Activated CD4-positive, alpha-beta T cell treated with anti-CD3 and anti-CD28 coated beads, Interleukin-2, amount 50 U/mL, for 24 hours (primary cell): ENCODE data around the gene FANCG.

Experiments used
- DNase-seq, 2 donors: peaks; one replicate each; pipeline ENCODE4 v3.0.0-alpha.2; 2020; ENCODE audit warnings: low read depth in 1 of 2, low spot score in 1 of 2

Gene FANCG

DNA sequence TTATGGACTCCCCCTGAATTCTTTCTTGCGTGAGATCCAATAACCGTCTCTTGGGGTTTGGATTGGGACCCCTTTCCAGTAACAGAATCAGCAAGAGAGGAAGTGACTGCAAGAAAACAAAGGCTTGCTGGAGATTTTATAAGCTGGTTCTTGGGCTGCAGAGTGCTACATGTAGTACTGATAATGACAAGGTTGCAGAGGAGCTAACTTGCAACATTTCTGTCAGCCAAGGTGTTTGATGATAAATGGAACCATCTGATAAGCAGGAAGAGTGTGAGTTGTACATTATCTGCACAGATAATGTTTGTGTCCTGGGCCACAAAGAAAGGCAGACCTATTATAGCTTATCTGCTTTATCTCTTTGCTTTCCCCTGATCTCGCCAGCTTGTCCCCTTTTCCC is 53.1 kb downstream of the FANCG start:
- DNase-seq = no peak
